PC-3 (cell line): ENCODE measurements around the gene QRICH1. TPM values are rescaled to one million over a fixed set of nuclear protein-coding genes. Genes with fewer than 3 reads are reported as not detected.

Experiments used
- ATAC-seq: fragments of 200-7000 bp; cut with Tn5 transposase; 2 replicates; pipeline ENCODE4 v1.9.1; 2020; ENCODE audit warnings: mild to moderate bottlenecking, moderate library complexity
- BruUV-seq: library from RNA; stranded (reverse); fragments of 400-500 nt; replicated peaks from 2 replicates; lab custom pipeline; 2021; lab: Mats Ljungman, UMichigan
- CTCF ChIA-PET: fragments of 300-600 bp; sonication (Branson Sonifier 250); formaldehyde crosslinking; loops from one replicate; lab custom pipeline; 2022; ENCODE audit warnings: antibody characterized with exemption; lab: Charles Lee
- POLR2A ChIA-PET: fragments of 300-600 bp; sonication (Branson Sonifier 250); formaldehyde crosslinking; loops from one replicate; lab custom pipeline; 2022; ENCODE audit warnings: antibody characterized with exemption; ENCODE audit not compliant: unreplicated experiment; lab: Charles Lee
- DNase-seq: peaks from one replicate; pipeline ENCODE4 v3.0.0-alpha.2; 2015
- H2AFZ ChIP-seq: fragments of 300-600 bp; sonication (generic); 2 replicates; pipeline ENCODE4 v1.6.0; 2016; ENCODE audit warnings: antibody characterized with exemption, low read length
- H3F3A ChIP-seq: fragments of 300-600 bp; sonication (generic); one replicate; pipeline ENCODE4 v1.6.0; 2017; ENCODE audit warnings: antibody characterized with exemption, low read length, control low read depth, mild to moderate bottlenecking; ENCODE audit not compliant: unreplicated experiment
- H3K27ac ChIP-seq: fragments of 300-600 bp; sonication (generic); 2 replicates; pipeline ENCODE4 v1.5.1; 2016; ENCODE audit warnings: mild to moderate bottlenecking, low read length
- H3K27me3 ChIP-seq: fragments of 300-600 bp; sonication (generic); 2 replicates; pipeline ENCODE4 v1.6.1; 2016; ENCODE audit warnings: low read length, mixed read lengths
- H3K36me3 ChIP-seq: fragments of 300-600 bp; sonication (generic); 2 replicates; pipeline ENCODE4 v1.6.1; 2016; ENCODE audit warnings: low read depth, mixed run types, low read length, mixed read lengths
- H3K4me1 ChIP-seq: fragments of 300-600 bp; sonication (generic); 2 replicates; pipeline ENCODE4 v1.5.1; 2016; ENCODE audit warnings: low read length; ENCODE audit not compliant: insufficient read depth
- H3K4me2 ChIP-seq: fragments of 300-600 bp; sonication (generic); 2 replicates; pipeline ENCODE4 v1.6.0; 2016; ENCODE audit warnings: low read length
- H3K4me3 ChIP-seq: fragments of 300-600 bp; sonication (generic); 2 replicates; pipeline ENCODE4 v1.5.1; 2016; ENCODE audit warnings: mild to moderate bottlenecking, low read length, mixed read lengths
- H3K79me2 ChIP-seq: fragments of 300-600 bp; sonication (generic); 2 replicates; pipeline ENCODE4 v1.6.1; 2017; ENCODE audit warnings: low read length, mixed read lengths
- H3K9ac ChIP-seq: fragments of 300-600 bp; sonication (generic); 2 replicates; pipeline ENCODE4 v1.6.0; 2016; ENCODE audit warnings: mild to moderate bottlenecking, low read length
- H3K9me2 ChIP-seq: fragments of 300-600 bp; sonication (generic); replicated peaks from 2 replicates; pipeline ENCODE4 v1.6.1; 2016; ENCODE audit warnings: mixed run types, low read length, mixed read lengths
- H3K9me3 ChIP-seq: fragments of 300-600 bp; sonication (generic); 2 replicates; pipeline ENCODE4 v1.6.1; 2016; ENCODE audit warnings: low read length, mixed read lengths
- H4K20me1 ChIP-seq: fragments of 300-600 bp; sonication (generic); 2 replicates; pipeline ENCODE4 v1.6.1; 2016; ENCODE audit warnings: low read length, mixed read lengths
- CTCF ChIP-seq: fragments of 300-600 bp; sonication (generic); conservative IDR thresholded peaks from 2 replicates; pipeline ENCODE4 v1.5.1; 2017; ENCODE audit warnings: antibody characterized with exemption, low read depth, mild to moderate bottlenecking, low read length
- EZH2 ChIP-seq: fragments of 300-600 bp; sonication (generic); IDR thresholded peaks from one replicate; pipeline ENCODE4 v1.6.1; 2017; ENCODE audit warnings: antibody characterized with exemption, mild to moderate bottlenecking, low read length; ENCODE audit not compliant: unreplicated experiment
- EZH2phosphoT487 ChIP-seq: fragments of 300-600 bp; sonication (generic); IDR thresholded peaks from 2 replicates; pipeline ENCODE4 v1.6.1; 2018; ENCODE audit warnings: mild to moderate bottlenecking, antibody characterized with exemption, low read length, borderline replicate concordance
- intact Hi-C: fragments of 100-400 bp; cut with micrococcal nuclease; formaldehyde crosslinking; loops from 2 replicates; pipeline ENCODE4 v1.9.0; 2023
- total RNA-seq: library from RNA; depleted of rRNA; stranded (reverse); fragments of >200 nt; gene quantifications from 2 replicates; pipeline ENCODE4 v1.2.3, GENCODE V29; 2014

The QRICH1 gene
- total RNA-seq, 1 experiment from 2014 or later: 90.2 TPM

GRCh38 chr3:49098429-49098828 is 4.6 kb upstream of the QRICH1 start:
- no peak overlapping the region for H3K4me2 ChIP-seq
- no peaks in the 10 kb centered on the region for H3K27me3 ChIP-seq
- intact Hi-C loops: no loop called here
- H4K20me1 ChIP-seq: no peaks in the 10 kb centered on the region
- ChIA-PET CTCF (no interaction called here), POLR2A (no interaction called here)
- no peaks in the 10 kb centered on the region for H3F3A ChIP-seq
- H3K79me2 ChIP-seq: peaks cover 14% of the 10 kb centered on the region
- H3K36me3 ChIP-seq: peaks cover 48% of the 10 kb centered on the region
- ATAC-seq (no peak), DNase-seq (no peak)
- H2AFZ ChIP-seq: no peak overlapping the region
- no TSS peak for BruUV-seq
- H3K9me3 ChIP-seq: no peaks in the 10 kb centered on the region
- no peak overlapping the region for H3K4me3 ChIP-seq
- peaks cover 10% of the 10 kb centered on the region for H3K4me1 ChIP-seq
- no peak for TF ChIP-seq EZH2
- no peak for TF ChIP-seq CTCF
- TF ChIP-seq EZH2phosphoT487: no peak
- no peak overlapping the region for H3K27ac ChIP-seq
- no peak overlapping the region for H3K9ac ChIP-seq
- H3K9me2 ChIP-seq: no peaks in the 10 kb centered on the region

- TSS peak; percentile 96 for BruUV-seq
- H3K4me3 ChIP-seq: peak overlapping the region; percentile 90
Observed at GRCh38 chr3:49092938-49093852, 676 bp downstream of the QRICH1 start.

More at GRCh38 chr3:49092938-49093852, 676 bp downstream of the QRICH1 start:
- H4K20me1 ChIP-seq: peaks cover 30% of the 10 kb centered on the region
- no peaks in the 10 kb centered on the region for H3K27me3 ChIP-seq
- peaks cover 52% of the 10 kb centered on the region for H3K79me2 ChIP-seq
- H3K9me3 ChIP-seq: no peaks in the 10 kb centered on the region
- no peaks in the 10 kb centered on the region for H3F3A ChIP-seq
- peak; percentile 12 for ATAC-seq
- H3K4me1 ChIP-seq: peaks cover 13% of the 10 kb centered on the region
- peak overlapping the region; percentile 77 for H2AFZ ChIP-seq
- H3K27ac ChIP-seq: peak overlapping the region; percentile 80
- no peaks in the 10 kb centered on the region for H3K9me2 ChIP-seq
- DNase-seq: peak; percentile 71
- intact Hi-C loops: loop anchor here (1.0 to 5.0 kb wide), 2 partner anchors 71 to 319 kb away; partner anchors contain the start of genes NDUFAF3 and TCTA
- ChIA-PET CTCF (interaction anchor here (0.5 to 1.4 kb wide), 9 partner anchors 12 to 500 kb away, joined by 3 to 15 read pairs (median 6); partner anchors contain the start of genes LAMB2 and NDUFAF3), POLR2A (interaction anchor here (0.5 to 1.4 kb wide), 11 partner anchors 28 to 1430 kb away, joined by 3 to 18 read pairs (median 4); partner anchors contain the start of genes USP19 and WDR6)
- TF ChIP-seq EZH2phosphoT487 (no peak), CTCF (no peak), EZH2 (no peak)
- H3K36me3 ChIP-seq: peaks cover 26% of the 10 kb centered on the region
- peak overlapping the region; percentile 87 for H3K9ac ChIP-seq
- H3K4me2 ChIP-seq: peak overlapping the region; percentile 90
